Daoy (cell line): Measurements from ENCODE around the gene NDUFS8. TPM values are rescaled to one million over a fixed set of nuclear protein-coding genes. Genes with fewer than 3 reads are reported as not detected.

Source experiments
- DNase-seq: peaks from one replicate; pipeline ENCODE4 v3.0.0-alpha.2; 2015; ENCODE audit warnings: low read depth
- total RNA-seq: library from RNA; depleted of rRNA; stranded (reverse); fragments of >200 nt; shearing (Covaris generic); gene quantifications from 2 replicates; pipeline ENCODE4 v1.2.3, GENCODE V29; 2014

NDUFS8 gene
- total RNA-seq, 1 experiment from 2014 or later, result 202 TPM

- peak; percentile 70 for DNase-seq
Observed at GRCh38 chr11:68049509-68050370, 19.3 kb downstream of the NDUFS8 start.

- no peak for DNase-seq
Observed at GRCh38 chr11:68050371-68050841, 19.9 kb downstream of the NDUFS8 start.

DNA sequence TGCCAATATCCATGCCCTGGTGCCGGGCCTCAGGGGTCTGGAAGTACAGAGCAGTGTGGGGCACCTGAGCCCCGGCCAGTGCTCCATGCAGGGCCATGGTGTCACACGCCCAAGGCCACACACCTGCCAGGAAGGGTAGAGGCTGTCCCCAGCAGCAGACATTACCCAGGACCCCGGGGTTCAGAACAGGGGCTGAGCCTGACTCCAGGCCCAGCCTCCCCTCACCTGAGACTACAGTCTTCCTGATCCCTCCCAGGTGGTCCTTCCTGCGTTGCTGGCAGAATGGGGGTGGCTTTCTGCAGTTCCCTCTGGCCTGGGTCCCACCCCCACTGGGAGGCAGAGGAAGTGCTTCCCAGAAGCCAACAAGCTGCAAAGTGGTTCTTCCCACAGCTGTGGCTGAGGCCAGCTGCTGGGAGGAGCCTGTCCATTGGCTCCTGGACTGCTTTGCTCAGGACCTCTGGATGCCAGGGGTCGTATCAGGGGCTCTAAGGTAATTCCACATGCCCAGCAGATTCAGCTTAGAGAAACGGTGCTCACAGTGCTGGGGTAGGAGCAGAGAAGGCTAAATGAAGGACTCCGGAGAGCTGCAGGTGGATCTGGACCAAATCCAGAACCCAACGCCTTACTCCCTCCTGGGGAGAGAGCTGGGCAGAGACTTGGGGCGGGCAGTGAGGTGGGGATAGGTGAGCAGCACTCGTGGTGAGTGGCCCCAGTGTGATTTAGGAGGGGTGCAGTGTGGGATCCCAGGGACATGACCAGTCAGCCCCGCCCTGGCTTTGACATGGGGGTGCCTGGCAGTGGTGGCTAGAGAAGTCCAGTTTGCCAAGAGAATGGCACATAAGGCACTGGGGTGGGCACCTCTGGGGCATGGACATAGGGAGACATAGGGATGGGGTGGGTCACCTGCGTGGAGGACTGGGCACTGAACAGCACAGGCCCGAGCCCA lies 21.0 kb downstream of the NDUFS8 start:
- no peak for DNase-seq

DNA sequence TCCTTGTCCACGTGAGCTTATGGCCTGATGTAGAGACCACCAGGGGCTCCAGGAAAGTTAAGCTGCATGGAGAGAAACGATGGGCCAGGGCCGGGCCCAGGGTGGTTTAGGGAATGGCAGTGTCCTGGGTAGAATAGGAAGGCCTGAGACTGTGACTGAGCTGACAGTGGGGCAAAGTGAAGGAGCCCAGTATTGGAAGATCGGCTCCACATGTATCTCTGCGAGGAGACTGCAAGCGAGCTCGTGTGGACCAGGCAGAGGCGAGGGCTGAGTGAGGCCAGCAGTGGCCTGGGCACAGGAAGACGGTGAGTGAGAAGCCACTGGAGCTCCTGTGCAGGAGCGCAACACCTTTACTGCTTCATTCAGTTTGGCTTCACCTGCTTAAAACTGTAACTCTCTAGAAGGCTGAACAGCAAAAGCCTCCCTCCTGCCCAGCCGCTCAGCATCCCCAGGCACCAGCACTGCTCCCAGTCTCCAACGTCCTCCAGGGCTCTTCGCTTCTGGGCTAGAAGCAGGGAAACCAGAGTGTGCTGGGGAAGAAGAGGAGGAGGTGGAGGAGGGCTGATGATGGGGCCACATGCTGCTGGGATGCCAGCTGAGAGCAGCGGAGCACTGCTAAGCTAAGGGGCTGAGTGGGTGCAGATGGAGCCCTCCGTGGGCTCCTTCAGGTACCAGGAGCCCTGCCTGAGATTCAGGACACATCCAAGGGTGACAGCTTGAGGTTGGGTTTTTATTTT lies 21.8 kb downstream of the NDUFS8 start:
- DNase-seq, result no peak

- DNase-seq, result peak; percentile 4
Observed at GRCh38 chr11:68053117-68053516, 22.6 kb downstream of the NDUFS8 start.

GRCh38 chr11:68053981-68054812 lies 23.7 kb downstream of the NDUFS8 start:
- no peak for DNase-seq

DNA sequence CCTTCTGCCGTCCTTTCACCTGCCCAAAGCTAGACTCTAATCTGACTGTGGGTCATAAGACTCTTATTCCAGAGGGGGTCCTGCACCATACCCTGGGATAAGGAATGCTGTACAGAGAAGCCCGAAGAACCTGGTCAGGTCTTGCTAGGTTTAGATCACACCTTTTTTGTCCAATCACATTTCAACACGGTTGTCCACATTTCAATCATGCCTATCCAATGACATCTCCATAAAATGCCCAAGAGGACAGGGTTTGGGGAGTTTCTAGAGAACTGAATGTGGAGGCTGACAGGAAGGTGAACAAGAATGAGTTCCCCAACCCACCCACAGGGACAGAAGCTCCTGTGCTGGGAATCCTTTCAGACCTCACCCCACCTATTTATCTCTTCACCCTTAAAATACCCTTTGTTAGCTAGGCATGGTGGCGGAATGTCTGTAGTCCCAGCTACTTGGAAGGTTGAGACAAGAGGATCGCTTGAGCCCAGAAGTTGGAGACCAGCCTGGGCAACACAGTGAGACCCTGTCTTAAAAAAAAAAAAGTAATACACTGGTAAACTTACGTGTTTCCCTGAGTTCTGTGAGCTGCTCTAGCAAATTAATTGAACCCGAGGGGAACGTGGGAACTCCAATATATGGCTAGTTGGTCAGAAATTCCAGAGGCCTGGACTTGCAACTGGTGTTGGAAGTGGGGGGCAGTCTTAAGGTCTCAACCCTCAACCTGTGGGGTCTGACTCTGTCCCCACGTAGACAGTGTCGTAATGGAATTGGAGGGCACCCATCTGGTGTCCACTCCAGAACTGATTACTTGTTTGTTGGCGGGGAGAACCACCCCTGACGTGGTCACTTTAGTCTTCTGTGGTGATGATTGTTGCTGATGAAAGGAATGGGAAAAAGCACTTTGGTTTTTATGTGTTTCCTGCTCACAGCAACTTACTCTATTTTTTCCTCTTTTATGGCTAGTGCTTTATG lies 26.1 kb downstream of the NDUFS8 start:
- no peak for DNase-seq

GRCh38 chr11:68057807-68058206 lies 27.3 kb downstream of the NDUFS8 start:
- no peak for DNase-seq

GRCh38 chr11:68061508-68061907 lies 31.0 kb downstream of the NDUFS8 start:
- DNase-seq, result no peak

DNA sequence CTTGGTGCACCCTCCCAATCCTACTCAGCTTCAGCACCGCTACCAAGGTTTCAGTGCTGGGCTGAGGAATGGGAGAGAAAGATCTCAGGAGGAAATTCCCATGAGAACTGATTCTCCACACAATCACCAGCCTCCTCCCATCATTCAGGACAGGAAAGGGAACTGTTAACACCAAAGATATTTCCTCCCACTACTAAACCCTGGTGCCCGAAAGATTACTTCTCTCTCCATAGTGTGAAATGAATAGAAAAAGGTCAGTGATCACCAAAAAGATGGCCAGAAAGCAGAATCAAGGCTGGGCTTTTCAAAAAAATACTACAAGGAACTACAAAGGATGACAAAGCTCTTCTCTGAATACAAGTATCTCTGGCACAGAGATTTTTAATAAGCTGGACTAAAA lies 34.4 kb downstream of the NDUFS8 start:
- DNase-seq, result no peak

DNA sequence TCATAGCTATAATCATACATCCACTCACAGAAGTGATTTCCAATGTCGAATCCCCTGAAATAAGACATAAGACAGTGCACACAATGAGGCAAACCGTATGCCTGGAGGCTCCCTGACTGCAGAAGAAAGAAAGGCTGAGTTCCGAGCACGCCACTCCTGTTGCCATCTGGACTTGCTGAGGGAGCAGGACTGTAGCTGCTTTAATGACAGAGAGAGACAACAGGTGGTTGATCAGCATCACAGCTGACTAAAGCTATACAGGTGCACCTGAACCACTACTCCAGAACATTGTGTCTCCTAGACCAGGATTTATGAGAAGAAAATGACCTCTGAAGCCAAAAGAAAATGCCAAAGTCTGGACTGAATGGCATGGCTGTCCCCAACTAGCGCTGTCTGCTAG lies 35.4 kb downstream of the NDUFS8 start:
- DNase-seq, result no peak

- DNase-seq, result no peak
Observed at GRCh38 chr11:68066742-68067141, 36.3 kb downstream of the NDUFS8 start.

GRCh38 chr11:68067991-68068390 lies 37.5 kb downstream of the NDUFS8 start:
- DNase-seq, result no peak

- DNase-seq, result no peak
Observed at GRCh38 chr11:68071281-68072048, 41.0 kb downstream of the NDUFS8 start.

DNA sequence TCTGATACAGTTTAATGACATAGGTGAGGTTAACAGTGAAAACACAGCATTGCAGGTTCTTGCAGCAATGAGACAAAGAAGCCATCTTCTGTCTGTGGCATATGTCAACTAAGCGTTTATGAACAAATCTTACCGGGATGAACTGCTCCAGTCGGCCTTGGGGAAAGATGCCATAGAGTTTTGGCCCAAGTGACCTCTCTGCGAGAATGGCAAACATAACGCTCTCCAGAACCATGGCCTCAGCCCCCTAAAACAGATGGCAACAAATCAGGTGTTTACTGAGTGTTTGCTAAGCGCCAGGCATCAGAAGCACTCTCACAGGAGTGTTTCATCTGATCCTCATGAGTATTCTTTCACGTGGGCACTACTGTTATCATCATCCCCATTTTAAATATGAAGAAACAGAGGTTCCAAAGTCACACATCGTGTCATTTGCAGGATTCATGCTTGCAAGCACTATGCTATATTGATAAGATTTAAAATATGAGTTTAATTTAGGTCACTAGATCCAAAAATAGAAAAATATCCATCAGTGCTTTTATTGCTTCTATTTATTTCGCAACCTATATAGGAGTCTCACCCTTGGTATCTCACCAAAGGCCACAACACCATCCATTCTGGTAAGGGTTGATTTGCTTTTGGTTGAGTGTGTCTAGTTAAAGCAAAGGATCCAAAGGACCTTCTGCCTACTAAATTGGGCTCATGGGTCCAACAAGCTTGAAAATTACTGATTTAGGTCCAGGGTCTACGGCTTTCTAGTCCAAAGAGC lies 44.3 kb downstream of the NDUFS8 start:
- no peak for DNase-seq

- no peak for DNase-seq
Observed at GRCh38 chr11:68076371-68077042, 46.0 kb downstream of the NDUFS8 start.
